Globus pallidus (tissue), 1 donor: Measurements from ENCODE around the gene GAB2.
A peak's percentile ranks its signal among the peaks of the same experiment; 100 is the strongest.
"Not testable (repeated sequence)": the region's sequence is repeated elsewhere in the genome, so short reads cannot be mapped to it uniquely, and the experiment has no call there.

Source experiments
- DNase-seq: peaks from one replicate; pipeline ENCODE4 v3.0.0-alpha.2; 2015; ENCODE audit warnings: low spot score

GAB2 gene

GRCh38 chr11:78248903-78249302, 168.7 kb downstream of the GAB2 start:
- no peak for DNase-seq

GRCh38 chr11:78248191-78248590, 169.4 kb downstream of the GAB2 start:
- DNase-seq: no peak

GRCh38 chr11:78244546-78245255, 172.9 kb downstream of the GAB2 start:
- peak; percentile 64 for DNase-seq

- no peak for DNase-seq
Observed at GRCh38 chr11:78244080-78244479, 173.5 kb downstream of the GAB2 start.

DNA sequence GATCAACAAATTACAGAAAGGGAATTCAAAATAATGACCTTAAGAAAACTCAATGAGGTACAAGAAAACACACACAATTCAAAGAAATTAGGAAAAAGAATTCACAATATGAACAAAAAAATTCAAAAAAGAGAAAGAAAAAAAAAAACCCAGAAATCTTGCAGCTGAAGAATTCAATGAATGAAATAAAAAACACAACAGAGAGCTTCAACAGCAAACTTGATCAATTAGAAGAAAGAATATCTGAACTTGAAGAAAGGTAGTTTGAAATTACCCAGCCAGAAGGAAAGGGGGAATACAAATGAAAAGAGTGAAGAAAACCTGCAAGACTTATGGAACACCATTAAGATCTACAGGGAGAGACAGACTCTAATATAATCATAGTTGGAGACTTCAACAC, 176.1 kb downstream of the GAB2 start:
- DNase-seq: no peak

DNA sequence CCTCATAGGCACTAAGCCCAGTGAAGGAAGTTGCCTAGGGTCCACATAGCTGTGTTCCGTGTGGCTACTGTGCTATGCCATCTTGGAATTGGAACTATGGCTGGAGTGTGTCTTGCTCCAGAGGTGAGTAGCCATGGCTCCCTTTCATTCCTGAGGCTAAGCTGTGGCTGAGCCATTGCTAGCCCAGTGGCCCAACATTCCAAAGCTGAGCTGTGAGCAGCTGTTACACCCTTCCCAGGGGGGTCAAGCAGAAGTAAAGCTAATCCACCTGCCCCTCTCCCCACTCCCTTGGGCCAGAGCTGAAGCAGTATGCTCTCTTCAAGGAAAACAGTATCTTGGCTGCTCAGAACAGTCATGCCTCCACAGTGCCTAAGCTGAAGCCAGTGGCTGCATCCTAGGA, 177.8 kb downstream of the GAB2 start:
- DNase-seq: no peak

- no peak for DNase-seq
Observed at GRCh38 chr11:78237293-78238046, 180.2 kb downstream of the GAB2 start.

- DNase-seq: no peak
Observed at GRCh38 chr11:78234006-78234405, 183.6 kb downstream of the GAB2 start.

DNA sequence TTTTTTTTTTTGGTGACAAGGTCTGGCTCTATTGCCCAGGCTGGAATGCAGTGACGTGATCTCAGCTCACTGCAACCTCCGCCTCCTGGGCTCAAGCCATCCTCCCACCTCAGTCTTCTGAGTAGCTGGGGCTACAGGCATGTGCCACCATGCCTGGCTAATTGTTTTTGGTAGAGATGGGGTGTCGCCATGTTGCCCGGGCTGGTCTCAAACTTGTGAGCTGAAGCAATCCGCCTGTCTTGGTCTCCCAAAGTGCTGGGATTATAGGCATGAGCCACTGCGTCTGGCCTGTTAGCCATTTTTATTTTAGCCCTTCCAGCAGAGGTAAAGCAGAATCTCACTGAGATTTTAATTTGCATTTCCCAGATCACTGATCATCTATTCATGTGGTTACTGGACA, 184.6 kb downstream of the GAB2 start:
- not testable (repeated sequence) for DNase-seq

- DNase-seq: no peak
Observed at GRCh38 chr11:78231962-78232501, 185.6 kb downstream of the GAB2 start.

DNA sequence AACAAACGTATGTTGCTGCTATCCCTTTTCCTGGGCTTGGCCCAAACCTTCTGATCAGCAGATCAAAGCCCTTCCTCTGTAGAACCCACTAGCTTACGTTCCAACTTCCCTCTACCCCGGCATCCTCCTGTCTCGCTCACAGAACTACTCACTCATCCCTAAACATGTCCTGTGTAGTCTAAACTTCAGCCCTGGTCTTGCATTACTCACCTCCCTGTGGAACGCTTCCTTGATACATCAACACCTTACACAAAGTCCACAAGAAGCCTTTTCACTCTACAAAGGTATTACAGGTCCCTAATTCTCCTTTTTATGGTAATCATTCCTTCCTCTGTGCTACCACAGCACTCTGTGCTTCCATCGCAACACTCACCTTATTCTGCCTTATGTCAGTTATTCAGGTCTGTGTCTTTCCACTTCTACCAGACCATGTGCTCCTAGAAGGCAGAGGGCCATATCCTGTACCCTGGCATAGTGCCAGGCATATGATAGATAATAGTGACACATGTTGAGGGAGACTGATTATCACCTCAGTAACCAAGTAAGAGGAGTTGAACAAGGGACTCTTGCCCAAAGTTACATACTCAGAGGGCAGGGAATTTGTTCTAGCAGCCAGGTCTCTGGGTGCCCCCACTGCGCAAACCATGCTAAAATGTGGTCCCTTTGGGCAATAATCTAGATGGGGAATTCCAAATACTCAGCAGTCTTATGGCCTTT, 187.3 kb downstream of the GAB2 start:
- DNase-seq: no peak

GRCh38 chr11:78229106-78229505, 188.5 kb downstream of the GAB2 start:
- no peak for DNase-seq

GRCh38 chr11:78228467-78228866, 189.2 kb downstream of the GAB2 start:
- DNase-seq: peak; percentile 79

- no peak for DNase-seq
Observed at GRCh38 chr11:78227921-78228320, 189.7 kb downstream of the GAB2 start.

DNA sequence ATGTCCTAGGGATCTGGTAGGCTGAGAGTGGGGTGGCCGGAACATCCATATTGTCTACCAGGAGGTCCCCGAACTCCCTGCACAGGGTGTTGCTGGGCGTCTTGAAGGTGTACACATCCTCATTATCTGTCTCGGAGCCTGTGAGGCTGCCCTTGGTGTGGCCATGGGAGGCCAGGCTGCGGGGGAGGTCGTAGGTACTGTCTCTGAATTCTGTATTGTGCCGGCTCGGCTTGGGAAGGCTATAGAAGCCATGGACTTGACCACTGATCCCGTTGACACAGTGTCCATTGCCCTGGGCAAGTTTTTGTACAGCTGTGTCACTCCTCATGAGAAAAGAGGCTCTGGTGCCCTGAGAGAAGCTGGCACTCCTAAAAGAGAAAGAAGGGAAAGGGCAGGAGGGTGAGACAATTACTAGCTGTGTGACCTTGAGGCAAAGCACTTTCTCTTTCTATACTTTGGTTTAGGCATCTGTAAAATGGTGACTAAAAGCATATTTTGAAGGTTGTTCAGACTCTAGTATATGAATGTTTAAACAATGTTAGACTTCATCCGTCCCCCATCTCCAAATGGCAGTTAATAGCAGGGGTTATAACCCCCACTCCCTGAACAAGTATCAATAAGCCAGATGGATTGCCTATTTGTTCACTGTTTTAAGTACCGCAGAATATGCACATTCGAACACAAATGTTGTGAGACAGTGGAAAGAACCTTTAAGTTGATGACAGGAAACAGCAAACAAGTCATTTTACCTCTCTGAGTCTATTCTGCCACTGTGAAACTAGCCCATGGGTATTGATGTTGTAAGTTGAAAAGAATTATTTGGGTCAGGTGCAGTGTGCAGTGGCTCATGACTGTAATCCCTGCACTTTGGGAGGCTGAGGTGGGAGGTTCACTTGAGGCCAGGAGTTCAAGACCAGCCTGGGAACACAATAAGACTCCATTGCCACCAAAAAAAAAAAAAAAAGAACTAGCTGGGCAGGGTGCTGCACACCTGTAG, 190.6 kb downstream of the GAB2 start:
- DNase-seq: no peak

DNA sequence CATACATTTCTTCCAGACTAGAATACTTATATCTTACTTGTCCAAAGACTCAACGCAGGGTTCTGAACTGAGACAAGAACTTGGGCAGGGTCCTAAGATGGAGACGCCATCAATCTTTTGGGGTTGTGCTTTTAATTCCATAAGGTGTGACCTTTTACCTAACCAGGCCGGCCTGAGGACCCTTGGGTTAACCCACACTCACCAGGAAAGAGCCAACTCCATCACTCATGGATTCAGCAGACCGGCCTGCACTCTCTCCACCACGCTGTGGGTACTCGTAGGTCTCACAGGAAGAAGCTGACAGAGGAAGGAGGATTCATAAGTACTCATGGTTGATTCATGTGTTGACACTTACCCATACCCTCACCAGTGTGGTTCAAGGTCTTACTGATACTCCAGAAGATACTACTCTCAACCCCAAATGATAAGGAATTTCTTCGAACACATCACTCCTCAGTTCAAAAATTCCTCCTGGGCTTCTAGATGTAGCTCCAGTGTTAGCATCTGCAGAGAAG, 192.7 kb downstream of the GAB2 start:
- no peak for DNase-seq

- DNase-seq: no peak
Observed at GRCh38 chr11:78224506-78224905, 193.1 kb downstream of the GAB2 start.

- no peak for DNase-seq
Observed at GRCh38 chr11:78223320-78223954, 194.2 kb downstream of the GAB2 start.

GRCh38 chr11:78222726-78223125, 194.9 kb downstream of the GAB2 start:
- DNase-seq: not testable (repeated sequence)
